ENCODE results near the gene FBXO3.

- TF ChIP-seq CTCF (IDR thresholded peaks at IDR 0.05 in 4 of 5, conservative IDR thresholded peaks at IDR 0.05 in 1 of 5) = no peak
- TF ChIP-seq POLR2A (IDR thresholded peaks at IDR 0.05) = no peak
Observed at GRCh38 chr11:33779849-33780528, 5.7 kb upstream of the FBXO3 start.
